T-helper 2 cell treated with Interferon-gamma antibody and Interleukin-4, amounts not matched to agents 5 μg/mL and 100 μg/mL, for 36 hours (primary cell): ENCODE results near the gene AFAP1.
A peak's percentile ranks its signal among the peaks of the same experiment; 100 is the strongest.

Source experiments
- DNase-seq: peaks from one replicate; pipeline ENCODE4 v3.0.0; 2021; ENCODE audit warnings: low spot score
- H3K27ac Mint-ChIP-seq: one replicate; pipeline ENCODE4 v1.8.0; 2021; ENCODE audit warnings: mild to moderate bottlenecking, mixed read lengths
- H3K27me3 Mint-ChIP-seq: one replicate; pipeline ENCODE4 v1.8.0; 2021; ENCODE audit warnings: low read depth, mixed read lengths
- H3K36me3 Mint-ChIP-seq: one replicate; pipeline ENCODE4 v1.8.0; 2021; ENCODE audit warnings: low read depth, mixed read lengths
- H3K4me1 Mint-ChIP-seq: one replicate; pipeline ENCODE4 v1.8.0; 2021; ENCODE audit warnings: low read depth, mixed read lengths
- H3K4me3 Mint-ChIP-seq: one replicate; pipeline ENCODE4 v1.8.0; 2022; ENCODE audit warnings: mild to moderate bottlenecking, moderate library complexity, mixed read lengths
- H3K9me3 Mint-ChIP-seq: one replicate; pipeline ENCODE4 v1.8.0; 2021; ENCODE audit warnings: mixed read lengths

The AFAP1 gene

GRCh38 chr4:7790999-7791398 lies 148.7 kb downstream of the AFAP1 start:
- H3K27ac Mint-ChIP-seq: no peak overlapping the region

GRCh38 chr4:7790023-7790422 lies 149.6 kb downstream of the AFAP1 start:
- no peak overlapping the region for H3K4me3 Mint-ChIP-seq

More at GRCh38 chr4:7790999-7791398, 148.7 kb downstream of the AFAP1 start:
- Mint-ChIP-seq H3K9me3 (no peaks in the 10 kb centered on the region), H3K36me3 (no peaks in the 10 kb centered on the region), H3K4me3 (no peak overlapping the region), H3K4me1 (peaks cover 3% of the 10 kb centered on the region), H3K27me3 (no peaks in the 10 kb centered on the region)
- DNase-seq: no peak

DNA sequence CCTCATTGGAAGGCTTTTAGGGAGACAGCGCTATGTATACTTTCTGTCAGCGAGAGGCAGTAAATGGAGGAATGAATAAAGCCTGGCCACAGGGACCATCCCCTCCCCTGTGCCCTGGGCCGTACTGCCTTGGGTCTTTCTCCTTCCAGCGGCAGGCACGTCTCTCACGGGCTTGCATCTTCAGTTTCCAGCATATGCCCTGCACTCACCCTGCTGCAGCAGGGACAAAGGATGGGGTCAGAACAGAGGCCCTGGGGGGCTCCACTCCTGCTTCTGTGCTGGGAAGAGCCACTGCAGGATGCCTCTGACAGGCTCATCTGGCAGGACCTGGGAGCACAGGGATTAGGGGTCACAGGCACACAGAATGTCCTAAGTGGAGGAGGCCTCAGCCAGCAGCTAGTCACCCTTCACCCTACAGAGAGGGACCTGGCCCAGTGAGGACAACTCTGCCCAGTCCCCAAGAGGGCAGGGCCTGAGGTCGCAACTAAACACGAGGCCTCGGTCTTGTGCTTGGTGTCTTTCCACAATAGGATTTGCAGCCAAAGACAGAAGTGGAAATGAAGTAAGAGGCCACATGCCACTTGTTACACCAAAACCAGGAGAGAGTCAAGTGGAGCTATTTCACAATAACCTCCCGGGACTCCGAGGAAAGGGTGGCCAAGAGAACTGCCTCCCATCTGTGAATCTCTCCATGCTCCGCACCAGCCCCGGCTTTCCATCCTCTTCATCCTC lies 150.8 kb downstream of the AFAP1 start:
- H3K4me3 Mint-ChIP-seq: no peak overlapping the region
- H3K4me1 Mint-ChIP-seq: peaks cover 3% of the 10 kb centered on the region
- no peaks in the 10 kb centered on the region for H3K36me3 Mint-ChIP-seq
- no peak overlapping the region for H3K27ac Mint-ChIP-seq
- no peak for DNase-seq
- no peaks in the 10 kb centered on the region for H3K27me3 Mint-ChIP-seq
- no peaks in the 10 kb centered on the region for H3K9me3 Mint-ChIP-seq

More at GRCh38 chr4:7790023-7790422, 149.6 kb downstream of the AFAP1 start:
- H3K27me3 Mint-ChIP-seq: no peaks in the 10 kb centered on the region
- no peak overlapping the region for H3K27ac Mint-ChIP-seq
- H3K4me1 Mint-ChIP-seq: peaks cover 3% of the 10 kb centered on the region
- H3K36me3 Mint-ChIP-seq: no peaks in the 10 kb centered on the region
- H3K9me3 Mint-ChIP-seq: no peaks in the 10 kb centered on the region
- no peak for DNase-seq

GRCh38 chr4:7788193-7788592 lies 151.5 kb downstream of the AFAP1 start:
- Mint-ChIP-seq H3K9me3 (no peaks in the 10 kb centered on the region), H3K4me3 (no peak overlapping the region), H3K36me3 (no peaks in the 10 kb centered on the region), H3K27me3 (no peaks in the 10 kb centered on the region), H3K27ac (no peak overlapping the region), H3K4me1 (peaks cover 3% of the 10 kb centered on the region)
- DNase-seq: no peak

DNA sequence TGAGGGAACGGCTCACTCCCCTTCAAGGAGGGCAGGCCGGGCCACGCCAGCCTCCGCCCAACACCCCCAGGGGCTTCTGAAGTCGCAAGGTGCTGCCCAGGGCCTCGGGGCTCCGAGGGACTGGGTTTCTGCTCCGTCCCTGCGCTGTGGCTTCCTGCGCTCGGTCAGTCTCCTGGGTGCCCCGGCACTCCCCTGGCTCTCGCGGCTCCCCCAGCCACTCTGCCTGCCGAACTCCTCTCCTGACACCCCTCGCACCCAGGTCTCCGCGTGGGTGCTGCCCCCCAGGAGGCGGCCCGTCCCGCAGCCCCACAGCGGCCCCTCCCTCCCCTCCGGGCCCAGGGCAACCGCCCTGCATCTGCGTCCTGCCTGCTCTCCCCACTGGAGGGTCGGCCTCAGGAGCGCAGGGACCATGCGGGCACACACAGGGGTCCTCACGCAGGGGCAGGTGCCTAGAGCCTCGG lies 151.9 kb downstream of the AFAP1 start:
- H3K36me3 Mint-ChIP-seq: no peaks in the 10 kb centered on the region
- no peak overlapping the region for H3K4me3 Mint-ChIP-seq
- no peak for DNase-seq
- H3K27ac Mint-ChIP-seq: no peak overlapping the region
- H3K27me3 Mint-ChIP-seq: no peaks in the 10 kb centered on the region
- peaks cover 3% of the 10 kb centered on the region for H3K4me1 Mint-ChIP-seq
- no peaks in the 10 kb centered on the region for H3K9me3 Mint-ChIP-seq

DNA sequence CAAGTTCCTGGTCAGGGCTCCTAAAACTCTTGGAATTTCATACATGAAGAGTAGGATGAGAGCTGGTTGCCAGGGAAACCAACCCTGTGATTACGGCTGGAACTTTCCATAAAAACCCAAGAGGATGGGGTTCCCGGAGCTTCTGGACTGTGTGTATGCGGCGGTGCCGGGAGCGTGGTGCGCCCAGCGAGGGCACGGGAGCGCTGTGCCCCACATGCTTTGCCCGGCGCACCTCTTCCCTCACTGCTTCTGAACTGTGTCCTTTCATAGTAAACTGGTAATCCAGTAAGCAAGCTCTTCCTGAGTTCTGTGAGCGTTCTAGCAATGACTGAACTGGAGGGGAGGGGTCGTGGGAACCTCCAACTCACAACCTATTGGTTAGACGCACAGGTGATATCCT lies 152.6 kb downstream of the AFAP1 start:
- H3K9me3 Mint-ChIP-seq: no peaks in the 10 kb centered on the region
- peaks cover 3% of the 10 kb centered on the region for H3K4me1 Mint-ChIP-seq
- no peaks in the 10 kb centered on the region for H3K36me3 Mint-ChIP-seq
- no peaks in the 10 kb centered on the region for H3K27me3 Mint-ChIP-seq
- H3K27ac Mint-ChIP-seq: no peak overlapping the region
- H3K4me3 Mint-ChIP-seq: no peak overlapping the region
- DNase-seq: no peak

GRCh38 chr4:7786517-7786916 lies 153.1 kb downstream of the AFAP1 start:
- H3K4me3 Mint-ChIP-seq: no peak overlapping the region
- H3K4me1 Mint-ChIP-seq: peaks cover 8% of the 10 kb centered on the region
- H3K27me3 Mint-ChIP-seq: no peaks in the 10 kb centered on the region
- DNase-seq: no peak
- H3K36me3 Mint-ChIP-seq: no peaks in the 10 kb centered on the region
- no peaks in the 10 kb centered on the region for H3K9me3 Mint-ChIP-seq
- no peak overlapping the region for H3K27ac Mint-ChIP-seq

DNA sequence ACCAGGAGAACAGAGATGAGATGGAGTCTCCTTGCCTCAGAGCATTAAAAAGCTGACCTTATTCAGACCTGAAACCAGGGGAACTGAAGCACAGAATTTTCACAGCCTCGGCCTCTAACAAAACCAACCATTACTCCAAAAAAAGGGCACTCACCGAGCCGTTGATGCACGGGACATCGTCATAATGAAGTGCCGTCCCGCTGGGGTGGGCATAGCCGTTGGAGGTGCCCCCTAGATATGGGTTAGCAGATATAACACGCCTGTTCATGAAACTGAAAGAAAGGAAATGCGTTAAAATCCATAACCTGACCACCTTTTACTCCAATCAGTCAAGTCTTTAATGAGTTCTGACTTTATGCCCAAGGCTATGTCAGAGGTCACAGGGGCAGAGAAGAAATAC lies 153.6 kb downstream of the AFAP1 start:
- H3K27me3 Mint-ChIP-seq: no peaks in the 10 kb centered on the region
- H3K36me3 Mint-ChIP-seq: no peaks in the 10 kb centered on the region
- no peak overlapping the region for H3K4me3 Mint-ChIP-seq
- H3K4me1 Mint-ChIP-seq: peaks cover 10% of the 10 kb centered on the region
- H3K27ac Mint-ChIP-seq: no peak overlapping the region
- no peaks in the 10 kb centered on the region for H3K9me3 Mint-ChIP-seq
- DNase-seq: no peak

GRCh38 chr4:7785017-7785416 lies 154.6 kb downstream of the AFAP1 start:
- H3K4me1 Mint-ChIP-seq: peaks cover 11% of the 10 kb centered on the region
- DNase-seq: no peak
- no peaks in the 10 kb centered on the region for H3K27me3 Mint-ChIP-seq
- H3K9me3 Mint-ChIP-seq: no peaks in the 10 kb centered on the region
- no peak overlapping the region for H3K4me3 Mint-ChIP-seq
- H3K36me3 Mint-ChIP-seq: no peaks in the 10 kb centered on the region
- H3K27ac Mint-ChIP-seq: no peak overlapping the region

DNA sequence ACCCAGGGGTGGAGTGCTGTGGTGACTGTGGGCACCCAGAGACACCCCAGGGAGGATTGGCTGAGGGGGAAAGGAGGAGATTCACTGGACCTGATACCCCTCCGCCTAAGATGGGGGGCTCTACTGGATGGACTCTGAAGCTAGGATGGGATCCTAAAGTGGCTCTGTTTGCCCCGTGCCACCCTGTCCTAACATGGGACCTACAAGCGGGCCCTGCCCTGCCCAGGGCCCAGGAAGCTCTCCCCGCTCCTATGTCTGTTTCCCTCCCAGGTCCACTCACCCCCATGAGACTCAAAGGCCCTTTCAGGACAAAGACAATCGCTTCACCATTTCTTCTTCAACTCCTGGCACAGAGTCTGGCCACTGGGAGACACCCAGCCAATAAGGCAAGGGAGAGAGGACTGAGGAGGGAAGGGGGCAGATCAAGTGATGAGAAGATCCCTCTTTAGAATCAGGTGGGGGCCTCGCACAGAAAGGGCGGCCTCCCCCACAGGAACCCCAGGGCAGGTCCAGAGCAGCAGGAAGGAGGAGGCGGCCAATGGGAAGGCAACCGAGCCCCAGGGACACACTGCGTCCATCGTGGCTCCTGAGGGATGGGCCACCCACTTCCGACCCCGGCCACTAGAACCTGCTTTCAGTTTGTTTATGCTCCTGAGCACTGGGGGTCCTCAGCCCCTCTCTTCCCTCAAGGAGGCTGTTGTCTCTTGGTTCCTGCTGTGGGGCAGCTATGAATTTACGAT lies 155.4 kb downstream of the AFAP1 start:
- H3K27ac Mint-ChIP-seq: no peak overlapping the region
- H3K4me1 Mint-ChIP-seq: peaks cover 11% of the 10 kb centered on the region

GRCh38 chr4:7783541-7783940 lies 156.1 kb downstream of the AFAP1 start:
- H3K4me1 Mint-ChIP-seq: peaks cover 15% of the 10 kb centered on the region
- no peaks in the 10 kb centered on the region for H3K36me3 Mint-ChIP-seq
- H3K9me3 Mint-ChIP-seq: no peaks in the 10 kb centered on the region
- H3K4me3 Mint-ChIP-seq: no peak overlapping the region
- H3K27me3 Mint-ChIP-seq: no peaks in the 10 kb centered on the region
- peak overlapping the region; percentile 62 for H3K27ac Mint-ChIP-seq
- no peak for DNase-seq

More for the DNA sequence above, 155.4 kb downstream of the AFAP1 start:
- Mint-ChIP-seq H3K4me3 (no peak overlapping the region), H3K27me3 (no peaks in the 10 kb centered on the region), H3K36me3 (no peaks in the 10 kb centered on the region), H3K9me3 (no peaks in the 10 kb centered on the region)
- DNase-seq: no peak

GRCh38 chr4:7782783-7783182 lies 156.9 kb downstream of the AFAP1 start:
- Mint-ChIP-seq H3K27me3 (no peaks in the 10 kb centered on the region), H3K27ac (peak overlapping the region; percentile 23), H3K36me3 (no peaks in the 10 kb centered on the region), H3K4me1 (peaks cover 15% of the 10 kb centered on the region), H3K9me3 (no peaks in the 10 kb centered on the region), H3K4me3 (no peak overlapping the region)
- DNase-seq: no peak

- H3K36me3 Mint-ChIP-seq: no peaks in the 10 kb centered on the region
- H3K27me3 Mint-ChIP-seq: no peaks in the 10 kb centered on the region
- H3K4me1 Mint-ChIP-seq: peaks cover 18% of the 10 kb centered on the region
- no peak for DNase-seq
- no peak overlapping the region for H3K27ac Mint-ChIP-seq
- H3K4me3 Mint-ChIP-seq: no peak overlapping the region
- no peaks in the 10 kb centered on the region for H3K9me3 Mint-ChIP-seq
Observed at GRCh38 chr4:7781993-7782392, 157.7 kb downstream of the AFAP1 start.

DNA sequence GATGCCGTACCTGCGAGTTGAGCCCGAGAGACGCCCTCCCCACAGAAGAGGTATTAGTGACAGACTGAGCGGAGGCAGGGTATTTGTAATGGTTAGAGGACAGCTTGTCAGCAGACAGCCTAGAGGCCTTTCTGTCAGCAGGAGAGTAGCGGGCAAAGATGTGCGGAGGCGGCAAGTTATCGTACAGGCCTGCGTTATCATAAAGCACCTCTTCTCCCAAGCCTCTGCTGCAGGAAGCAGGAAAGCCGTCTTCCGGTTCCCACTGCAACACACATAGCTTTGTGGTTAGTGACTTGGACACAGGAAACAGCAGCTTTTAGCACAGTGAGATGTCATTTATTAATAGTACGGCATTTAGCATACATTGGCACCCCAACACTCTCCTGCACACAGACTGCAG lies 158.3 kb downstream of the AFAP1 start:
- Mint-ChIP-seq H3K36me3 (no peaks in the 10 kb centered on the region), H3K27ac (peak overlapping the region; percentile 29), H3K27me3 (no peaks in the 10 kb centered on the region), H3K9me3 (no peaks in the 10 kb centered on the region), H3K4me1 (peaks cover 19% of the 10 kb centered on the region), H3K4me3 (peak overlapping the region; percentile 39)
- DNase-seq: no peak
